Stimulated activated CD4-positive, alpha-beta T cell treated with anti-CD3 and anti-CD28 coated beads, Interleukin-12 subunit alpha, Interleukin-12 subunit beta, amount 100 ng/mL, for 4 hours (primary cell): ENCODE data around the gene CBLC.

Experiments
- DNase-seq: peaks from one replicate; pipeline ENCODE4 v3.0.0-alpha.2; 2020

CBLC gene

DNA sequence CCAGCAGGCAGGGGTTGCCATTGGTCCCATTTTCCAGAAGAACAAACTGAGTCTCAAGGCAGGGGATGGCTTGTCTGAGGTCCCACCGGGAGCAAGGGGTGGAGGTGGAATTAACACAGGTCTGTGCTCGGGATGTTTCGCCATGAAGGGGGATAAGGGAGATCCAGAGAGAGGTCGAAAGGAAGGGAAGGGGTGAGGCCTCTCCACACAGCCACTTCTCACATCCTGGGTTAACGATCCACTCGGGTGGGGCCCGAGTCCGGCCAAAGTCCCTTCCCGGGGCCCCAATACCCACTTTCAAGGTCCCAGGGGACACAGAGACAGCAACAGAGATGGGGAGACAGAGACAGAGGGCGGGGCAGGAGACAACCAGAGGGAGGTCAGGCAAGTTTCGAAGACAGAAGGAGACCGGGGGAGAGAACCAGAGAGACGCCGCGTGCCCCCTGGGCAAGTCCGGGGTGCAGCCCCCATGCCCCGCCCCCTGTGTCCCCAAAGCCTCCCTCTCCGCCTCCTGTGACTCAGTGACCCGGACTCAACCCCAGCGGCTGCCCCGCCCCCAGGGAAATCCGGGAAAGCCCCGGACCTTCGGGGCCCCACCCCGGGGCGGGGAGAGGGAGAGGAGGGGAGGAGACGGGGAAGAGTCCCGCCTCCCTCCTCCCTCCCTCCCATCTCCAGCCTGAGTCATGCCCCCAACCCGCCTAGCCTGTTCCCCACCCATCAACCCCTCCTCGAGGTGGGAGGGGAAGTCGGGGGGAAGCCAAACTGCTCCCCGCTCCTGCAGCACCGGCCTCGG lies 30.5 kb upstream of the CBLC start:
- DNase-seq, result peak; percentile 94

DNA sequence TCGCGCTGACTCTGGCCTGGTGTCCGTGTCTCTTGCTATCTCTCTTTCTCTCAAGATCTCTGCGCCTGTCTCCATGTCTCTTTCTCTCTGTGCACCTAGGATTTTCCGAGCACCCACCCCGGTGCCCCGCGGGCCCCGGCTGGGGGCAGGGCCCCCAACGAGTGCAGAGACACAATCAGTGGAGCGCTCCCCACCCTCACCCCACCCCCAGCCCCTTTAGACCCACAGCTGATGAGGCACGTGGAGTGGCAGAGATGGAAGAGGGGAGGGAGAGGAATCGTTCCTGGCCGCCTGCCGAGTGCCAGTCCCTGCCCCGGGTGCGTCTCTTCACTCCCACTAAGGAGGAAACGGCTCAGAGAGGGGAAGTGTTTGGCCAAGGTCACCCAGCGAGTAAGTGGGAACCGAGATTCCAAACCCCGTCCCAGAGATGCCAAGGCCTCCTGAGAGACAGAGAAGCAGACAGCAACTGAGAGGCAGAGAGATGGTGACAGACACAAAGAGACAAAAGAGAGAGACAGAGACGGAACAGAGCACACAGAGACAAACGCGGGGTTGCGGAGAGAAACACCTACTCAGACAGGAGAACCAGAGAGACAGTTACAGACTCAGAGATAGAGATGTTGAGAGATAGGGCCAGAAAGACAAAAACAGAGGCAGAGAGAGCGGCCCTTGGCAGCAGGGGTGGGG lies 29.8 kb upstream of the CBLC start:
- peak; percentile 32 for DNase-seq

DNA sequence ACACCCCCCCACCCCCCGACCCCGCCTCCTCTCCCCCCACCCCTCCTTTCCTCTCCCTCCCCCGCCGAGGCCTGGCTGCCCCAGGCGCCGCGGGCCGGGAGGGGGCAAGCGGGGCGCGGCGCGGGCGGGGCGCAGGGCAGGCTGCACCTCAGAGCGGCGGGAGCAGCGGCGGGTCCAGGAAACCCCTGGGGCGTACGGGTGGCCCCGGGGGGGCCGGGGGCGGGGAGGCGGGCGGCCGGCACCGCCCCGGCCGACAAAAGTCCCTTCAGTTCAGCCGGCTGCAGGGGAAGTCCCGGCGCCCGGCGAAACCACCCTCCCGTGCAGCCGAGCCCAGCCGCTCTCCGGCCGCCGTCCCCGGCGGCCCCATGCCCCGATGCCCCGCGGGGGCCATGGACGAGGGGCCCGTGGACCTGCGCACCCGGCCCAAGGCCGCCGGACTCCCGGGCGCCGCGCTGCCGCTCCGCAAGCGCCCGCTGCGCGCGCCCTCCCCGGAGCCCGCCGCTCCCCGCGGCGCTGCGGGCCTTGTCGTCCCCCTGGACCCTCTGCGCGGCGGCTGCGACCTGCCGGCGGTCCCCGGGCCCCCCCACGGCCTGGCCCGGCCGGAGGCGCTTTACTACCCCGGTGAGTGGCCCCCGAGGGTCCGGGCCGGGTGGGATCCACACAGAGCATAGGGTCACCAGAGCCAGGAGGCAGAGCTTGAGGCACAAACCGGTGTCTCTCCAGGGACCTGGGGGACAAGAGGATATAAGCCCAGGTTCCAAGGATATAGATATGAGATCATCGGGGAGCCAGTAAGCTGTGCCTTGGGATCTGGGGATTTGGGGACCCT lies 29.1 kb upstream of the CBLC start, which contains the start of gene BCL3:
Gene BCL3, plus strand, starts transcription at position 283 of the 829 bp plus-strand sequence. Its CDS starts 83 bp downstream, at position 366.
- DNase-seq, result peak; percentile 58

DNA sequence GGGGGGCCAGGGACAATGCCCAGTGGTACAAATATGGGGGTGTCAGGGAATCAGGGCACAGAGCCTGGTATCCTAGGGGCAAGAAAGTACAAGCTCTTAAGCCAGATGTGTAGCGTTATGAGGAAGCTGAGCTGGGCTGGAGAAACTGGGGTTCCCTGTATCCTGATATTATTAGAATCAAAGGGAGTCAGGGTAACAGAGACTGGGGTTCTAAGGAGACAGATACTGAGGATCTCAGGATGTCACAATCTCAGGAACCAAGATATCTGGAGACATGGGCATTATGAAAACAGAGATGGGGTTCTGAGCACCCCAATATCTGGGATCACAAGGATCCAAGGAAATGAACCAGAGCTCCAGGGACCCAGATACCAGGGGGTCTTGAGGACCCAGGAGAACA lies 28.4 kb upstream of the CBLC start:
- no peak for DNase-seq

GRCh38 chr19:44749994-44750393 lies 27.7 kb upstream of the CBLC start:
- no peak for DNase-seq

- DNase-seq, result no peak
Measured at GRCh38 chr19:44752123-44752815, 25.4 kb upstream of the CBLC start.

DNA sequence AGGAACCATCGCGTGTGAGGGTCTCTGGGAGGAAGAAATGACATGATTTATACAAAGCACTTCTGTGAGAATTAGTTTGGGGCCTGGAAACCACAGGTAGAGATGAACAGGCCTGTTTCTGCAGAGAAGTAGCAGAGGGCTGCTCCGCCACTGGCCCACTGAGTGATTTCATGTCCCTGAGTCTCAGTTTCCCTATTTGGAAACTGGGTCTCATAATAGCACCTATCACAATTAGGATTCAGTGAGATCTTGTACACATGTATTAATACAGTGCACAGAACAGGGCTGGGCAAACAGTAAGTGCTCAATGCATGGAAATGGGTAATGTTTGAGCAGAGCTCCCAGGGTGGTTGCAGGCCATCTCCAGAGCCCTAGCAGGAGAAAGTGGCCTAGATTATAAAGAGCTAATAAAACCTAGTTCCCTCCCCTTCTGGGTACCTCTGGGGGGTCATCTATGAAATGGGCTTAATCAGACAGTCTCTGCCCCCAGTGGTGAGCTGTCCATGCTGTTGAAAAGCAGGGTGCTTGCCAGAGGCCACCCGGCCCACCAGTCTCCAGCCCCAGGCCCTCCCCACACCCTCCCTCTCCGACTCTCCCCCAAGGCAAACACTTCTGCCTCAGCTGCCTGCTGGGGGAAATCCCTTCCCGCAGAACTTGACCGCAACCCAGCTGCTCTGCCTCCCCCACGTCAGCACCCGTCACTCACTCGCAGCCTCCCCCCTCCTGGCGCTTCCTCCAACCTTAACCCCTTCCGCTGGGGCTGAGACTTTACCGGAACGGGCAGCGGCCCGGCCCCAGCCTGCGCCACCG lies 24.7 kb upstream of the CBLC start:
- peak; percentile 87 for DNase-seq

DNA sequence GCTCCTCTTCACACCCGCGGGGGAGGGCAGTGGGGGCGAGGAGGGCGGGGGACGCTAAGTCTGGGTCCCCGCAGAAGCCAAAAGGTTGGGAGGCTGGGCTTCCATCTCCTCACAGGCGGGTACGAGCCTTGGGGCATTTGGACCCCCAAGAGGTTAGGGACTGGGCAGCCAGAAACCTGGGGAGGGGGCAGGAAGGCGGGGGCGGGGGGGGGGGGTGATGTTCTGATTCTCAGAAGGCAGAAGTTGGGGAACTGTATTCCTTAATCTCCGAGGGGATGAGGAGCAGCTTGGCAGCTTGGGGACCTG lies 24.1 kb upstream of the CBLC start:
- DNase-seq, result no peak

DNA sequence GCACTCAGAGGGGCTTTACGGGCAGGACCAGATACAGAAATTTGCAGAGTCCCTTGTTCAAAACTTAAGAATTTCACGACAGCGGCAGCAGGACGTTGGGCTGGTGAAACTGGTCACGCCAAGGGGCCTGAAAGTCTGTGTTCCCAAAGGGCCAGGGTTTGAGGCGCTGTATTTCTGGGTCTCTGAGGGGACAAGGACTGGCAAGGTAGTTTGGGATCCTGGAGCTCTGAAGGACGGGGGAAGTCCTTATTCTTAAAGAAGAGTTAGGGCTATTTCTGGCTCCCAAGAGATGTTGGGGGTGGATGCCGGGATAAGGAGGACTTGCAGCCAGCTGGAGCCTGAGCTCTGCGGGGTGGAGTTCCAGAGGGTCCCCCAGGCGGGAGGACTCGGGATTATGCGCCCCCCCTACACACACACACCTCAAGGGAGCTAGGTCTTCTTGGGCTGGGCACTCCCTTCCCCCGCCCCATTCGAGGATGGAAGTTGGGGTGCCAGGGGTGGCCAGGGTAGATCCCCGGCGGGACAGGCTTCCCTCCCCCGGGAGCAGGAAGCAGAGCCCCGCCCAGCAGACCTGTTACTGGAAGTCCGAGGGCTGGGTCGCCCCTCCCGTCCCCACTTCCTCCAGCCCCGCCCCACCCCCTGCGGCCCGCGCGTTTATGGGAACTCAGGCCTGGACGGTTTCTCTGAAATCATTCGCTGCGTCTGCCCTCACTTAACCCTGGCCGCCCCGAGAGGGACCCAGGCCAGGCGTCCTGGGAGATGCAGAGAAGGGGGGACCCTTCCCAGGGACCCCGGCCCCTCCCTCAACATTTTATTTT lies 23.5 kb upstream of the CBLC start:
- peak; percentile 77 for DNase-seq

DNA sequence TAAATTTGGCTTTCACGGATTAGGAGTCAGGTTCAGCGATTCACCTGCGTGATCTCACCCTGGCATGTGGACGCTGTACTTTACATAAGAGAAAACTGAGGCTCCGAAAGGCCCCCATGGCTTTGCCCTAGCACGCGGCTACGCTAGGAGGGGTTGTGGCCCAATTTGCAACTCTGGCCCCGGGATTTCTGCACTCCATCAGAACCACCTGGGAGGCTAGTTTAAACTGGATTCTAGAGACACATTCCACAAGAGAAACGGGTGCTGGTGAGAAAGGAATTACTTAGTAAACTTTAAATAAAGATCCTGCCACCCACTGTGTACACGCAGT lies 23.0 kb upstream of the CBLC start:
- no peak for DNase-seq

DNA sequence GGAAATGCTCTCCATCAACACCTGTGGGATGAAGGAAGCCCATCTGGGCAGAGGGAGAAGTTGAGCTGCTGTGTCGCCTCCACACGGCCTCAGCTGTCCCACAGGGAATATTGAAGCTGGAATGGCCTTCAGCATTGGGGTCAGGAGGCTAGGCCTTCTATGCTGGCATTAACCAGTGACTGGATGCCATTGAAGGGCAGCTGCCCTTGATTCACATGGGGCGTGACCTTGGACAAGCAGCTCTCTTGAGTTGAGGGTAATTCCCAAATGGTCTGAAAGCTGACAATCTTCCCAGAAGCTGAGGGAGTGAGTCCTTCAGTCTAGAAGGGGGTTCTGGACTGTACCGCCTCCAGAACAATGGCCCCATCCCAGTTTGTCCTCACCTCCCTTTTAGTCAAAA lies 22.5 kb upstream of the CBLC start:
- no peak for DNase-seq

GRCh38 chr19:44756089-44756562 lies 21.6 kb upstream of the CBLC start:
- no peak for DNase-seq

DNA sequence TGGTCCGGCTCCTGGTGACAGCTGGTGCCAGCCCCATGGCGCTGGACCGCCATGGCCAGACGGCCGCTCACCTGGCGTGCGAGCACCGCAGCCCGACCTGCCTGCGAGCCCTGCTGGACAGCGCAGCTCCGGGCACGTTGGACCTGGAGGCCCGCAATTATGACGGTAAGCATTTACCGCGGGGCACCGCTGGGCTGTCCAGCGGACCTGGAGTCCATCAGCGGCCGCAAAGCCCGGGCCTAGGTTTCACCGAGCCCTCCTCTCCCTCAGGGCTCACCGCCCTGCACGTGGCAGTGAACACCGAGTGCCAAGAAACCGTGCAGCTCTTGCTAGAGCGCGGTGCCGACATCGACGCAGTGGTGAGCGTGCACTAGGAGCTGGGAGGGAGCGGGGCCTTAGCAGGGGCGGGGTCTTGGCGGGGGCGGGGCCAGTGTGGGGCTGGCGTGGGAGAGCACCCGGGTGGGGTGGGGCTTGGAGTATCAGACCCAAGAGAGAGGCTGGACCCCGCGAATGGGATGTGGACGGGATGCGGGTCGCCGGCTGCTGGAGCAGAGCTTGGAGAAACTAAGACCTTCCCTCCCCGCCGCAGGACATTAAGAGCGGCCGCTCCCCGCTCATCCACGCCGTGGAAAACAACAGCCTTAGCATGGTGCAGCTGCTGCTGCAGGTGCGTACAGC lies 20.5 kb upstream of the CBLC start:
- DNase-seq, result no peak

DNA sequence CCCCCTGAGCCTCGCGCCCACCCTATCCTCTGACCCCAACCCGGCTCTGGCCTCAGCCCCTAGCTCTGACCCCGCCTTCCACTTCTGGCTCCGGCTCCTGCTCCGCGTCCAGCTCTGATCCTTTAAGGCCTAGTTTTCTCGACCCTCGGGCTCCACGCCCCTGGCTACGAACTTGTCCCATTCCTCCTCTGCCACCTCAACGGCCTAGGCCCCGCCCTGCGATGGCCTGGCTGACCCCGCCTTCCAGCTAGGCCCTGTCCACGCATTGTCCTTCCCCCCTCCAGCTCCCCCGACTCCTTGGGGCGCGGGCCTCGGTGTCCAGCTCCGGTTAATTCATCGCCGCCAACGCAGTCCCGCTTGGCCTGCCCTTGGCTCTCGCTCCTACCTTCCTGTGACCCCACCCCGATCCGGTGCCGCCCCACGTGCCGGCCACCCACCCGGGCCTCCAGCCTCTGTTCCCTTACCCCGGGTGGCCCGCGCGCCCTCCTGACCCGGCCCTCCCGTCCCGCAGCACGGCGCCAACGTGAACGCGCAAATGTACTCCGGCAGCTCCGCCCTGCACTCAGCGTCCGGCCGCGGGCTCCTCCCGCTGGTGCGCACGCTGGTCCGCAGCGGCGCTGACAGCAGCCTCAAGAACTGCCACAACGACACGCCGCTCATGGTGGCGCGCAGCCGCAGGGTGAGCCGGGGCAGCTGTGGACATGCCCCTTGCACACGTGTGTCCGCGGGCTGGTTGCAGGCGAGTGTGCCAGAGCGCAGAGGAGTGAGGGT lies 19.8 kb upstream of the CBLC start:
- no peak for DNase-seq

DNA sequence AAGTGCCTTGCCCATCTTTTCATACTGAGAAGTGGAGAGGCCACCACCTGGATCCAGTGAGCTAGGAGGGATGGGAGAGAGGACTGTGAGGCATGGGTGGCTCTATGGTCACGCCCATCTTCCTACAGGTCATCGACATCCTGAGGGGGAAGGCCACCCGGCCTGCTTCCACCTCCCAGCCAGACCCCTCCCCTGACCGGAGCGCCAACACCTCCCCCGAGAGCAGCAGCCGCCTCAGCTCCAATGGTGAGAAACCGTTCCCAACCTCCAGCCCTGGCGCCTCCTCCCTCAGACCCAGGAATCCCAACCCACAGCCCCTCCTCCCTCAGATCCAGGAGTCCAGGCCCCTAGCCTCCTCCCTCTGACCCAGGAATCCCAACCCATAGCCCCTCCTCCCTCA lies 19.1 kb upstream of the CBLC start:
- no peak for DNase-seq

GRCh38 chr19:44759083-44759804 lies 18.4 kb upstream of the CBLC start:
- DNase-seq, result no peak

GRCh38 chr19:44762038-44762437 lies 15.7 kb upstream of the CBLC start:
- no peak for DNase-seq

DNA sequence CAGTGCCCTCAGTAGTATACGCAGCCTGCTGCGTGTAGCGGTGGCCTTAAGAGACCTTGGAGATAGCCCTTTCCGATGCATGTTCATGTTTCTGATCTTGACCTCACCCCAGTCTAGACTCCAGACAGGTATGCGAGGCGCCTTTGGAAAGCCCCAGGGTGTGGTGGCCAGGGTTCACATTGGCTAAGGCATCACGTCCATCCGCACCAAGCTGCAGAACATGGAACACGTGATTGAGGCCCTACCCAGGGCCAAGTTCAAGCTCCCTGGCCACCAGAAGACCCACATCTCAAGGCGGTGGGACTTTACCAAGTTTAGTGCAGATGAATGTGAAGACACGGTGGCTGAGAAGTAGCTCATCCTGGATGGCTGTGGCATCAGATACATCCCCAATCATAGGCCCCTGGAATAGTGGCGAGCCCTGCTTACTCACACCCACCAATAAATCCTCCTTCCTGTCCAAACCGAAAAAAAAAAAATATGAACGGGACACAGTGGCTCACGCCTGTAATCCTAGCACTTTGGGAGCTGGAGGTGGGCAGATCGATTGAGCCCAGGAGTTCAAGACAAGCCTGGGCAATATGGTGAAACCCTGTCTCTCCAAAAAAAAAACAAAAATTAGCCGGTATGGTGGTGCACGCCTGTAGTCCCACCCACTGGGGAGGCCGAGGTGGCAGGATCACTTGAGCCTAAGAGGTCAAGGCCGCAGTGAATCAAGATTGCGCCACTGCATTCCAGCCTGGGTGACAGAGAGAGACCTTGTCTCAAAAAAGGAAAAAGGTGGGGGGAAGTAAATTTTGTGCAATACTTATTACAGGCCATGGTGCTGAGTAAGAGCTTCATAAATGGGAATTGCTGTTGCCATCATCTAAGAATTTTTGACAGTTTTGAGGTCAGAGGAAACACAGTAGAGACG lies 12.4 kb upstream of the CBLC start:
- no peak for DNase-seq
